Stimulated activated CD4-positive, alpha-beta T cell treated with anti-CD3 and anti-CD28 coated beads, TNF-alpha, amount 100 ng/mL, for 24 hours (primary cell): ENCODE measurements around the gene SLC4A3.

ENCODE experiments used
- DNase-seq, 3 experiments: peaks; one replicate each; pipeline ENCODE4 v3.0.0-alpha.2; 2020; ENCODE audit warnings: low read depth in 3 of 3

SLC4A3 gene

DNA sequence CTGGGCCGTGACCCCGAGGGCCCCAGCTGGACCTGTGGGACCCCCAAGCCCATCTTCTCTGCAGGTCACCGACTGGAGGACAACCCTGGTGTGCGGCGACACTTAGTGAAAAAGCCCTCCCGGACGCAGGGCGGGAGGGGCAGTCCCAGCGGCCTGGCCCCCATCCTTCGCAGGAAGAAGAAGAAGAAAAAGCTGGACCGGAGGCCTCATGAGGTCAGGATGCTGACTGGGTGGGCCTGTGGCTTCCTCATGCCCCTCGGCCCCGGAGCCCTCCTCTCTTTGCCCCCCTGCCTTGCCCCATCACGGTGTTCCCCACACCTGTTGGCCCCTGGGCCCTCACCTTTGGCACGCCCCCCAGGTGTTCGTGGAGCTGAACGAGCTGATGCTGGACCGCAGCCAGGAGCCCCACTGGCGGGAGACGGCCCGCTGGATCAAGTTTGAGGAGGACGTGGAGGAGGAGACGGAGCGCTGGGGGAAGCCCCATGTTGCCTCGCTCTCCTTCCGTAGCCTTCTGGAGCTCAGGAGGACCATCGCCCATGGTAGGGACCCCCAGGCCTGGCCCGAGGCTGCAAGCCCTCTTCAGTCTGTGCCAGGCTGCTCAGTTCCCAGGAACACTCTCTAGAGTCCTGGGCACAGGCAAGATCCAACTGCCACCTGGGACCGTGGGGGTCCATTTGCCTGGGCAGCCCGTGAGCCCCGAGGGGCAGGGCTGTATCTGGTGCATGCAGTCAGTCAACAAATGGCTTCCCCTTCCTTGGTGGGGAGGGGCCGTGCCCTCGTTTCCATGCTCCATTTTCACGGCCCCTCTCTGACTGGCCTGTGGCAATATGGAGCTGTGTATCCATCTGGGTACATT lies 4.7 kb downstream of the SLC4A3 start:
- DNase-seq = no peak

DNA sequence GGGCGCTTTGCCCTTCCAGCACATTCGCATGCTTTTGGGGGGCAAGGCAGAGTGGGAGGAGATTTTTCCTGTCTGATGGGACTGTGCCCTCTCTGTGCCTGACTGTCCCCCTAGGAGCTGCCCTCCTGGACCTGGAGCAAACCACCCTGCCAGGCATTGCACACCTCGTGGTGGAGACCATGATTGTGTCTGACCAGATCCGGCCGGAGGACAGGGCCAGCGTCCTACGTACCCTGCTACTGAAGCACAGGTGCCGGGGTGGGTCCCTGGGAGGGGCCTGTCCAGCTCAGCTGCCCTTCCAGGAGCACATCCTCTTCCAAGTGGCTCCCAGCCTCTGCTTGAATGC lies 5.3 kb downstream of the SLC4A3 start:
- DNase-seq = no peak

DNA sequence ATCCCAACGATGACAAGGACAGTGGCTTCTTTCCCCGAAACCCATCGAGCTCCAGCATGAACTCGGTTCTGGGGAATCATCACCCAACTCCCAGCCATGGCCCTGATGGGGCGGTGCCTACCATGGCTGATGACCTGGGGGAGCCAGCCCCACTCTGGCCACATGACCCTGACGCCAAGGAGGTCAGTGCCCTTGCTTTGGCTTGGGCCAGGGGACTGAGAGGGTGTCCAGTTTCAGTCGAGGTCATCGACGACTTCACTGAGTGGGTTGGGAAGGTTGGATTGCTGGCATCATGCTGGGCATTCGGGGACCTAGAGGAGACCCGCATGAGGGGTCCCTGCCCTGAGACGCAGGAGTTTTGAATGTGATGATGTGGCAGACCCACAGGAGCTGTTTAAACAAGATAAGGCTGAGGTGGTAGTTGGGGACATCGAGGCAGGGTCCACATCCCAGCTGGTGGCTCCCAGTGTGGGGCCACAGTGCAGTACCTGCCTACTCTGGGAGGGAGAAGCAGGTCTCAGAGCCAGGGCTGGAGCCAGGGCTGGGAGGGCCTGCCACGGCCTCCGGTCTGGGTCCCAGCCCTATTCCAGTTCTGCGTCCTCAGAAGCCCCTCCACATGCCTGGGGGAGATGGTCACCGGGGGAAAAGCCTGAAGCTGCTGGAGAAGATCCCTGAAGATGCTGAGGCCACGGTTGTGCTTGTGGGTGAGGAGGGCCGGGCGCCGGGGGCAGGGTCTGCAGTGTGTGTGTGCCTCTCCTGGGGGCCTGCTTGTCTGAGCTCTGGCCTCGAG lies 6.0 kb downstream of the SLC4A3 start:
- DNase-seq = no peak

DNA sequence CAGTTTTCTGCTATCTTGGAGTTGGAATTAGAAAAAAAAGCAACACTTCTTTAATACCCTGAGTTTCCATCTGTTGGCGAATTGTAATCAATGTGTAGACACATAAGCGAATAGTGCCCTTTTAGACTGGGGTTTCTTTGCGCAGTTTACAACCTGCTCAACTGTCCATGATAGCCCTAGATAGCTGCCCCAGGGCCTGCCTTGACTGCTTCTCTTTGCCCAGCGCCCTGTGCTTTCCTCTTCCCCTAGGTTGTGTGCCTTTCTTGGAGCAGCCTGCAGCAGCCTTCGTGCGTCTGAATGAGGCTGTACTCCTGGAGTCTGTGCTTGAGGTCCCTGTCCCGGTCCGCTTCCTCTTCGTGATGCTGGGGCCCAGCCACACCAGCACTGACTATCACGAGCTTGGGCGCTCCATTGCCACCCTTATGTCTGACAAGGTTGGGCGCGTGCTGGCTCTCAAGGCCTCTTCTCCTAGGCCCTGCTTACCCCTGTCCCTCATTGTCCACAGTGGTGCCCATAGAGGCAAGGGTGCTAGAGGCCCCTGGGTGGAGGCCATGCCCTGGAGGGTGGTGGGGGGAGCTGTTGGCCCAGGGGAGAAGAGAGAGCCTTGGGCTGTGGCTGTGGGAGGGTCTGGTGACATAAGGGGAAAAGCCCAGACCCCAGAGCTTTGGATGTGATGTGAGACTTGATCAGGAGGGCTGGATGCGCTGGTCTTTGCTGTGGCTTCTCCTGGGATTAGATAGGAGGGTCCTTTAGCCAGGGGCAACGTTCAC lies 6.9 kb downstream of the SLC4A3 start:
- no peak for DNase-seq

DNA sequence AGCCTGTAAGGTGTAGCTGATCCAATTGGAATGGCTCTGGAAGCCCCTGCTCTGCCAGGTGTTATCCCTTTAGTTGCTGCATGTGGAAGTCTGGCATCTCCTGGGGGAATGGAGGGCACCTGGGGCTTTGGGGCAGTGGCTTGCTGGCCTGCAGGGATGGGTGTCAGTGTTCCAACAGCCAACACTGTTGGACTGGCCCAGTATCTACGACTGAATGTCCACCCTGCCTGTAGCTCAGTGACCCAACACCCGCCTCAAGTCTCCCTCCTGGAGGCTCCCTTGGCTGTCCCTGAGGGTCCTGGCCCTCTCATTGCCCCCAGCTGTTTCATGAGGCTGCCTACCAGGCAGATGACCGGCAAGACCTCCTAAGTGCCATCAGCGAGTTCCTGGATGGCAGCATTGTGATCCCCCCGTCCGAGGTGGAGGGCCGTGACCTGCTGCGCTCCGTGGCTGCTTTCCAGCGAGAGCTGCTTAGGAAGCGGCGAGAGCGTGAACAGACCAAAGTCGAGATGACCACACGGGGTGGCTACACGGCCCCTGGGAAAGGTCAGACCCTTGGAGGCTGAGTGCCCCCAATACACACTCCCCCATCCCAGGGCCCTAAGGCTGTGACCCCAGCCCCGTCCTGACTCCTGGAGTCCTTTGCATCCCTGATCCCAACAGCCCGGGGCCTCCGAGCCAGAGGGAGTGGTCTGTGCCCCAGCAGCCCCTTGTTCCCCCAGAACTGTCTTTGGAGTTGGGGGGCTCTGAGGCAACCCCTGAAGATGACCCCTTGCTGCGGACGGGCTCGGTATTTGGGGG lies 7.7 kb downstream of the SLC4A3 start:
- DNase-seq = no peak

DNA sequence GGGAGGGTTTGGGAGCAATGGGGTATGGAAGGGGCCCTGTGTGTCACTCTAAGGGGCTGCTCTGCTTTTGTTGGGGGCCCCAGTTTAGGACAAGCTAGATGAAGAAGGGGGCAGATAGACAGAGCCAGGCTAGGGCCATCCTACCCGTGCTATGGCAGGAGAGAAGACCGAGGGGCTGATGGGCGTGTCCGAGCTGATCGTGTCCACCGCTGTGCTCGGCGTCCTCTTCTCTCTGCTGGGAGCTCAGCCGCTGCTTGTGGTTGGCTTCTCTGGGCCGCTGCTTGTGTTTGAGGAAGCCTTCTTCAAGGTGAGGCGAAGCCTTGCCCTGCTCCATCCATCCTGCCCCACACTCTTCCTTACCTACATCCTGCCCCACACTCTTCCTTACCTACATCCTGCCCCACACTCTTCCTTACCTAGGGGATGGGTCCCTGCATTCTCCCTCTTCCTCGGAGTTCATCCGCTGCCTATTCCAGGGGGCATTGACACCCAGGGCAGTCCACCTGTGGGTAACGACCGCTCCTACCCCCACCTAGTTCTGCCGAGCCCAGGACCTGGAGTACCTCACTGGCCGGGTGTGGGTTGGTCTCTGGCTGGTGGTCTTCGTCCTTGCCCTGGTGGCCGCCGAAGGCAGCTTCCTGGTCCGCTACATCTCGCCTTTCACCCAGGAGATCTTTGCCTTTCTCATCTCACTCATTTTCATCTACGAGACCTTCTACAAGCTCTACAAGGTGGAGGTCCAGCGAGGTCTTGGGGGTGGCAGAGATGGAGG lies 8.9 kb downstream of the SLC4A3 start:
- DNase-seq = no peak

DNA sequence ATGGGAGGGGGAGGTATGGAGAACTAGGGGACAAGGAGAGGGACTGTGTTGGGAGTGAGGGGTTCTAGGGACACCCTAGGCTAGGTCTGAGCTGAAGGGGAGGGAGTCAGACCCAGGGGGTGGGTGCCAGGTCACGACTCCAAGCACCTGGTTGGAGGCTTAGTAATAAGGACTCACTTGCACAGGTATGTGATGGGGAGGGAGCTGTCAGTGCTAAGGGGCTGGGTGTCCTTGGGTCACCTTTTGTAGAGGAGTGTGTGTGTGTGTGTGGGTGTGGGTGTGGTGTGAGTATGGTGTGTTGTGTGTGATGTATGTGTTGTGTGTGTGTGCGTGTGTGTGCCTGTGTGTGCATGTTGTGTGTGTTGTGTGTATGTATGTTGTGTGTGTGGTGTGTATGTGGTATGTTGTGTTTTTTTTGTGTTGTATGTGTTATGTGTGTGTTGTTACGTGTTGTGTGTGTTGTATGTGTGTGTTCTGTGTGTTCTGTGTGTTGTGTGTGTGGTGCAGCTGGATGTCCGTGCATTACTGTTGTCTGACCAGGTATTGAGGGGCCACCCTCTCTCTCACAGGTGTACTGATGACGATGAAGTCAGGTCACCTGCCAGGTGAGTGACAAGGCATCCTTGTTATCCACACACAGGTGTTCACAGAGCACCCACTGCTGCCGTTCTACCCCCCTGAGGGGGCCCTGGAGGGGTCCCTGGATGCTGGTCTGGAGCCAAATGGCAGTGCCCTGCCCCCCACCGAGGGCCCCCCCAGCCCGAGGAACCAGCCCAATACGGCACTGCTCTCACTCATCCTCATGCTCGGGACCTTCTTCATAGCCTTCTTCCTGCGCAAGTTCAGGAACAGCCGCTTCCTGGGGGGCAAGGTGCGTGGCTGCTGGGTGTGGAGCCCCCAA lies 9.8 kb downstream of the SLC4A3 start:
- no peak for DNase-seq

DNA sequence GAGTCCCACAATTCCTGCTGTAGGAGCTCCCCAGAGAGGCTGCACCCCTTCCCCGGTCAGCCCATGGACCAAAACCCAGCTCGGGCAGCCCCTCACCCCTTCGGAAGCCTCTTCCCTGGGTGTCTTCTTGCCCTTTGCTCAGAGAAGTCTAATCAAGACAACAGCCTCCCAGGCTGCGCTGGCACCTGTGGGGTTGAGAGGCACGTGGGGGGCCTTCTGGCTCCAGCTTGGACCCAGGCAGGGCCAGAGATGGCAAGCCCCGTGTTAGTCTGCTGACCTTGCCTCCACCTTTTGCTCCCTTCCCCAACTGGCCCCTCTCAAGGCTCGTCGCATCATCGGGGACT lies 10.4 kb downstream of the SLC4A3 start:
- no peak for DNase-seq

DNA sequence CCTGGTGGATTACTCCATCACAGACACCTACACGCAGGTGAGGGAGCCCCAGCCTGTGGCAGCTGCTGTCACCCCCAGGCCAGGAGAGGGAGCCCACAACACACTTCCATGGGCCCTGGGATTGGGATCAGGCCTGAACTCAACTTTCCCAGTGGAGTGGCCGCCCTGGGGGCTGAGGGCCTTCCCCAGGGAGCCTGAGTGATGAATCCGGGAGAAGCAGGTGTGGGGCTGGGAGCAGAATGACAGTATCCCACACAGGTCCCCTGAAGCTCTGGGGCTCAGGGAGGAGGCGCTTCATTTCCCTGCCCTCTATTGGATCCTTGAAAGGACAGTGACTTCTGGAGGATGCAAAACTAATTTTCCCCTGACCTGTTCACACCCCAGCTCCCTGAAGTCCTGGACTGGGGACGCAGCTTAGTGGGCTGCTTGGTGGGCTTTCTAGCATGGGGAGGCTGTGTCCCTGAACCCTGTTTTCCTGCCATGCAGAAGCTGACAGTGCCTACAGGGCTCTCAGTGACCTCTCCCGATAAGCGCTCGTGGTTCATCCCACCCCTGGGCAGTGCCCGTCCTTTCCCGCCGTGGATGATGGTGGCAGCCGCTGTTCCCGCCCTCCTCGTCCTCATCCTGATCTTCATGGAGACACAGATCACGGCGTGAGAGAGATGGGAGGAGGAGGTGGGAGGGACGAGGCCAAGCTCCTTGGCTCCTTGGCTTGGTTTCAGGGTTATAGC lies 11.0 kb downstream of the SLC4A3 start:
- no peak for DNase-seq

DNA sequence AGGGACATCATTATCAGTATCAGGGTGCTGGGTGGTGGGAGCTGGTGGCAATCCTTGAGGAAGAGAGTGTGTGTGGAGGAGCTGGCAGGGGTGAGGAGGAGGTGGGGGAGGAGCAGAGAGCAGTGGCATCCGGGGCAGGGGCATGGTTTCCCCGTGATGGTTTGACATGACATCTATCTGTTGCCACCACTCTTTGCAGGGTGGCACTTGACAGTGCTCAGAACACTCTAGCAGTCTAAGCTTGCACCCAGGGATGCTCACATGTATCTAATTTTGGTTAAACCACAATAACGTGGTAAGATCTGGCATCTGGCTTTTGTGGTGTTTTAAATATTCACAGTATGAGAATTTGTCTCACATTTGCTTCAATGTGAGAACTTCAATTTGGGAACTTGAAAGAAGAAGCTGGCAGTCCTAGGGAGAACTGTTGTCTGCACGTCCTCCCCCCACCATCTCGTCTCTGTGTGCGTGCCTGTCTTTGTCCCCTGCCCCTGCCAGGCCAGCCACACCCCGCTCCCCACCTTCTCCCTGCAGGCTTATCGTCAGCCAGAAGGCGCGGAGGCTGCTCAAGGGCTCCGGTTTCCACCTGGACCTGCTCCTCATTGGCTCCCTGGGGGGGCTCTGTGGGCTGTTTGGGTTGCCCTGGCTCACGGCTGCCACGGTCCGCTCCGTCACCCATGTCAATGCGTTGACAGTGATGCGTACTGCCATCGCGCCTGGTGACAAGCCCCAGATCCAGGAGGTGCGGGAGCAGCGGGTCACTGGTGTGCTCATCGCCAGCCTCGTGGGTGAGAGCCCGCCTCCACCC lies 11.7 kb downstream of the SLC4A3 start:
- DNase-seq = no peak

DNA sequence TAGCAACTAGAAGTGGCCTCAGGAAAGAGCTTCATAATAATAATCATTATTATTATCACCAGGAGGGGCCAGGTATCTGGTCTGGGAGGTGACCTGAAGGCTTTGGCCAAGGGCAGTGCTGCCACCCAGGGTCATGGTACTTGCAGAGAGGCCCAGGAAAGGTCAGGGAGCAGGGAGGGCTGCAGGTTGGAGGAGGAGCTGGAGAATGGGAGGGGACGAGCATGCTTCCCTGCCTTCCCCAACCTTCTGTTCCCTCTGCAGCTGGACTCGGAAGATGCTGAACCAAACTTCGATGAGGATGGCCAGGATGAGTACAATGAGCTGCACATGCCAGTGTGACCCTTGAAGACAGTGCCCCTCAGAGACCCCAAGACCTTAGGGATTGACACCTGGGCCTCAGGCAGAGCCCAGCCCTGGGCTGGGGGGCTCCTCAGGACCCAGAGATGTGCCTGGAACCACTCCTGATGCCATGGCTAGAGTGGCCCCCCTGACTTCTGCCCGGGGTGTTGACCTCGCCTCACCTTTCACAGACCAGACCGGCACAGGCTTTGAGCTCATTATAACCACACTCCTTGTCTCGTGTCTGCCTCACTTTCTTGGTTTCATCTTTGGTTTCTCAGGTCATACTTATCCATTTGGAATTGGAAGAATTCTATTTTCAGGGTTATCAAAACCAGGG lies 14.1 kb downstream of the SLC4A3 start:
- no peak for DNase-seq

DNA sequence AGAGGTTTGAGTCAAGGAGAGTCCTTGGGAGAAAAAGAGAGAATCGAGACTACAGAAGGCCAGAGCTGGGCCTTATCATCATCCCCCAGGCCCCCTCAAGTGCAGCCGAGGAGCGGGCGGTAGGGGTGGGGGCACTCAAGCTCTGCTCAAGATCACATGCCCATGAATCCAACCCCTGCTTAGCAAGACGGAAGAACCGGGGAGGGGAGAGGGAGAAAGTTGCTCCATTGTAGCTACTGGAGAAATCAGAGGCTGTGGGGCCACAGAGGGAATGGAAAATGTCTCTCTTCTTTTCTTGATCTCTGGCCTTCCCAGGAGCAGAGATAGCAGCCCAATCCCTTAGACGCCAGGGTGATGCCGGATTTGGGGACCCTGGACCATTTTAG lies 14.6 kb downstream of the SLC4A3 start:
- no peak for DNase-seq

DNA sequence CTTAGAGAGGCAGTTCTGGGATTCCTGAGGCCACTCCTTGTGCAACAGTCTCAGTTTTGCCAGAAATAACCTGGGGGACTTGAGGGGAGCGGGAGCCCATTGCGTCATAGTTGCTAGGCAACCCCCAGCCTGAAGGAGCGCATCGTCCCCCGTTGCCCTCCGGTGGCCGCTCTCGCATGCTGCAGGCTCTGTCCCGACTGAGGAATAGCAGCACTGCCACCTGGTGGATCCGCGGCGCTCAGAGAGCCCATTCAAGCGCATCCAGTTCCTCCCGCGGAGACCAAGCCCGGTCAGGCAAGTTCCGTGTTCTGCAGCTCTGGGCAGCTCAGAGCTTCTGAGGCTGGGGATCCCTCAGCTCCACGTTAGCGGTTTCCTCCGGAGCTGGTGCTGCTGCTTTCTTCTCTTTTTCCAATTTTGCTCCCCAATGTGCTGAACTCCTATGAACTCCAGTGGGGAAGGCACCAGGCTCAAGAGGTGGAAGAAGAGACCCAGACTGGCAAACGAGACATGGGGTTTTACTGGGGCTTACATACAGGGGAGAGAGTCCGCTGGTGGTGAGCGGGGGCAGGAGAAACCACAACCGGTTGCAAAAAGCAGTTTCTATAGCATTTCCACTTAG lies 15.1 kb downstream of the SLC4A3 start:
- DNase-seq = peak; percentile 76 to 91 (median 79)

DNA sequence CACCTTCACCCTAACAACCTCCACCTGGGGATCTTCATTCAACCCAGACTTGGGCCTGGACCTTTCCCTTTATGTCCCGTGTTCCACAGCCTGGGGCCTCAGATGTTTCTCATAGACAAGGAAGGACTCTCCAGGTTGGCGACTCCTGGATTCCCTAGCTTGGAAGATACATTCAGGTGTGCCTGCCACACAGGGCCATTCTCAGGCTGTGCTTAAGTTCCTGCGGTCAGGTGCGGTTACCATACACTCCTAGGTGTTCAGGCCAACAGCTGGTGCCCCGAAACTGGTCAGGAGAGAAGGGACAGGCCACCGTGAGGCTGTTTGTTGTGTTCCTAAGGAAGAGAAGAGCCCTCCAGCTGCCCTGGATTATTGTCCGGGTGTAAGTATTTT lies 15.6 kb downstream of the SLC4A3 start:
- no peak for DNase-seq

DNA sequence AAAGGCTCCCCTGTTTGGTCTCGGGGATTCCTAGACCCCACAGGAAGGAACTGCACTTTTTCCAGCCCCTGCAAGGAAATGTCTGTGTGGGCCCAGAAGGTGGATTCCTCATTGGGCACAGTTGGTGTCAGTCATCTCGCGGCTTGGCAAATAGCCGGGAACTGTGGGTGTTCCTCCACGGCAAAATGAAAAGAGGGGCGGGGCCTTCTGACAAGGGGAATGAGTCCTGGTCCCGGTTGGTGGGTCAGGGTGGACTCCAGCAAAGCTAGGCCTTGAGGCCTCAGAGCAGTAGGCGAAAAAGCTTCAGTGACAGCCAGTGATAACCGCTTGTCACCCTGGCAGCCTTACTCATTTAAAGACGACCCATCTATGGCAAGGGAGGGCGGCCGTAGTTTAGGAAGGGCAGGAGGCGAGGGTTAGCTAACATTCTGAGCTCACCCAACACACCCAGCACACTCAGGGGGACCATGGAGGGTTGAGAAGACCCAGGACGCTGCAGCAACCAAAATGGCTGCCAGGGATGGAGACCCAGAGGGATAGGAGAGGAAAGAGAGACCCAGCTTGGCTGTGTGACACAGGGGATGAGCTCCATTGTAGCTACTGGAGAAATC lies 16.5 kb downstream of the SLC4A3 start:
- DNase-seq = no peak

DNA sequence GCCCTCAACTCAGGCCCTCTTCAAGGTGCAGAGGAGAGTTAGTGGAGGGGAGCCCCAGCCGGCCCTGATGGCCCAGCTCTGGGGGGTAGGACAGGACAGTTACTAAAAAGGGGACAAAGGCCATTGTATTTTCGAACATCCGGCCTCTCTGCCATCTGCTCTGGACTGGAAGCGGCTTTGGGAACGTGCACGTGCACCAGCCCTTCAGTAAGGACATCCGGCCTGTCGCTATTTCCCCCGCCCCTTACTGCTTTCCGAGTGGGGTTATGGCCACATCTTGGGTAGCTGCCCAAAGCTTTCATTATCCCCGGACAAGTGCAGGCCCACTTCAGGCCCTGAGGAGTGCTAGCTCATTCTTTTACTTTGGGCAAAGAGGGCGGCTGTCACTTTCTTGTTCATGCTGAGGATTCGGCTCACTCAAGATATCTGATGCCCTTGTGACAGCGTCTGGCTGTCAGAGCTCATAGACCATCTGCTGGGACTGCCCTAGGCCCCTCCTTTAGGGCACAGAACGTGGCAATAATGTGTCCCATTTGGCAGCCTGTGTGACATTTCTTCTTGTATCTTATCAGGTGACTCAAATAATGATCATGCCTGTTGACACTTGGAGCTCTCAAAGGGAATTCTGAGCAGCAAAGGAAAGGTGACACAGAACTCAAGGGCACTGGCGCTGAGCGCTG lies 17.5 kb downstream of the SLC4A3 start:
- DNase-seq = no peak
